Upper lobe of left lung (tissue), 6 donors: Measurements from ENCODE around the gene PVALB. TPM values are rescaled to one million over a fixed set of nuclear protein-coding genes. Genes with fewer than 3 reads are reported as not detected.

Source experiments
- ATAC-seq, 2 donors: fragments of 200-7000 bp; cut with Tn5 transposase; one replicate each; pipeline ENCODE4 v1.9.1; 2022; ENCODE audit warnings: mild to moderate bottlenecking in 2 of 2, moderate library complexity in 2 of 2; ENCODE audit not compliant: low FRiP score in 2 of 2
- DNase-seq, 2 donors: peaks; one replicate each; pipeline ENCODE4 v3.0.0-alpha.2; 2019 to 2020
- H3K27ac ChIP-seq, 4 donors: fragments of 200-600 bp; sonication (generic); one replicate each; pipeline ENCODE4 v1.5.1; 2016 to 2019
- H3K27me3 ChIP-seq, 4 donors: fragments of 200-600 bp; sonication (generic); one replicate each; pipeline ENCODE4 v1.5.1; 2017 to 2019
- H3K36me3 ChIP-seq, 4 donors: fragments of 200-600 bp; sonication (generic); one replicate each; pipeline ENCODE4 v1.5.1; 2016 to 2019
- H3K4me1 ChIP-seq, 4 donors: fragments of 200-600 bp; sonication (generic); one replicate each; pipeline ENCODE4 v1.5.1; 2018 to 2019
- H3K4me3 ChIP-seq, 4 donors: fragments of 200-600 bp; sonication (generic); one replicate each; pipeline ENCODE4 v1.5.1; 2017 to 2019; ENCODE audit warnings: mild to moderate bottlenecking in 2 of 4, moderate library complexity in 1 of 4
- H3K9me3 ChIP-seq, 4 donors: fragments of 200-600 bp; sonication (generic); one replicate each; pipeline ENCODE4 v1.5.1; 2018 to 2019
- EP300 ChIP-seq, 4 donors: sonication (generic); formaldehyde crosslinking; IDR thresholded peaks; one replicate each; pipeline ENCODE4 v1.5.1; 2017; ENCODE audit warnings: antibody characterized with exemption in 4 of 4, control low read depth in 2 of 4
- POLR2A ChIP-seq, 4 donors: fragments of 450-650 bp; IDR thresholded peaks; one replicate each; pipeline ENCODE4 v1.5.1; 2016 to 2017; ENCODE audit warnings: antibody characterized with exemption in 4 of 4, mild to moderate bottlenecking in 2 of 4
- POLR2AphosphoS5 ChIP-seq, 2 donors: sonication (generic); formaldehyde crosslinking; IDR thresholded peaks; one replicate each; pipeline ENCODE4 v1.5.1; 2017; ENCODE audit warnings: antibody characterized with exemption in 2 of 2
- WGBS, 2 donors: methylation state at CpG; one replicate each; pipeline ENCODE4 v1.1.5; 2017 to 2018; 5-methylcytosine and 5-hydroxymethylcytosine counted together
- total RNA-seq, 6 donors: library from RNA; depleted of rRNA in 4 of 6; stranded (reverse); fragments of >200 nt in 4 of 6; gene quantifications; one replicate each; pipeline versions ENCODE4 v1.1.0 to v1.2.1, GENCODE V29; 2016 to 2021
- TF ChIP-seq, protein P1 (sequence below), 6 experiments: fragments of 450-650 bp in 4 of 6; fragments of 200-600 bp in 2 of 6; sonication (generic) in 2 of 6; IDR thresholded peaks; one replicate each; pipeline ENCODE4 v1.5.1; 2016 to 2019; ENCODE audit warnings: antibody characterized with exemption in 6 of 6
- donor health status: DM: no; HTN: no; CAD: no; lungs with moderate emphysema.
- donor health status: DM: no; HTN: yes; CAD: no; lungs with severe emphysema.

PVALB gene
- total RNA-seq, 6 donors from 2014 or later = 1.5 to 3.3 (median 1.8) TPM; not detected in 3

DNA sequence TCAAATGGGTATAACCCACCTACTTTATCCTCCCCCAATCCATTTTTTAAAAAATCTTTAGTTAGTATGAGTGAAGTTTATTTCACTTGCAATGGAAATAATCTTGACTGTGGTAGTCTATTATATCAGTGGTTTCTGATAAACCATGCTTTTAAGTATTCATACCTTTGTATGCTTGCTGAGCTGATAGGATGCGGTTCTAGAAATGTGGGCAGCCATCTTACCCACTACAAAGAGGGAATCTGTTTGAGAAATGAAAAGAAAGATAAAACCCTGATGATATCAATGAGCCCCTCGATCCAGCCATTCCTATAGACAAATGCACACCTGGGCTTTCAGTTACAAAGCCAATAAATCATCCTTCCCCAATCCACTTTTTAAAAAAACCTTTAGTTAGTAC is 13.8 kb upstream of the PVALB start:
- H3K4me3 ChIP-seq = no peak overlapping the region
- peaks cover 0 to 7% (median 0%) of the 10 kb centered on the region in 4 donors for H3K4me1 ChIP-seq
- no peaks in the 10 kb centered on the region for H3K36me3 ChIP-seq
- ATAC-seq (no peak), DNase-seq (no peak)
- no peaks in the 10 kb centered on the region for H3K27me3 ChIP-seq
- WGBS, 2 donors = 86 to 87% methylated on average over 2 of the region's 2 CpGs
- TF ChIP-seq POLR2AphosphoS5 (IDR thresholded peaks at IDR 0.05) (no peak), POLR2A (IDR thresholded peaks at IDR 0.05) (no peak), EP300 (IDR thresholded peaks at IDR 0.05) (no peak)
- TF ChIP-seq, protein P1, sequence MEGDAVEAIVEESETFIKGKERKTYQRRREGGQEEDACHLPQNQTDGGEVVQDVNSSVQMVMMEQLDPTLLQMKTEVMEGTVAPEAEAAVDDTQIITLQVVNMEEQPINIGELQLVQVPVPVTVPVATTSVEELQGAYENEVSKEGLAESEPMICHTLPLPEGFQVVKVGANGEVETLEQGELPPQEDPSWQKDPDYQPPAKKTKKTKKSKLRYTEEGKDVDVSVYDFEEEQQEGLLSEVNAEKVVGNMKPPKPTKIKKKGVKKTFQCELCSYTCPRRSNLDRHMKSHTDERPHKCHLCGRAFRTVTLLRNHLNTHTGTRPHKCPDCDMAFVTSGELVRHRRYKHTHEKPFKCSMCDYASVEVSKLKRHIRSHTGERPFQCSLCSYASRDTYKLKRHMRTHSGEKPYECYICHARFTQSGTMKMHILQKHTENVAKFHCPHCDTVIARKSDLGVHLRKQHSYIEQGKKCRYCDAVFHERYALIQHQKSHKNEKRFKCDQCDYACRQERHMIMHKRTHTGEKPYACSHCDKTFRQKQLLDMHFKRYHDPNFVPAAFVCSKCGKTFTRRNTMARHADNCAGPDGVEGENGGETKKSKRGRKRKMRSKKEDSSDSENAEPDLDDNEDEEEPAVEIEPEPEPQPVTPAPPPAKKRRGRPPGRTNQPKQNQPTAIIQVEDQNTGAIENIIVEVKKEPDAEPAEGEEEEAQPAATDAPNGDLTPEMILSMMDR (IDR thresholded peaks at IDR 0.05) = no peak
- H3K9me3 ChIP-seq = no peaks in the 10 kb centered on the region
- no peak overlapping the region for H3K27ac ChIP-seq

DNA sequence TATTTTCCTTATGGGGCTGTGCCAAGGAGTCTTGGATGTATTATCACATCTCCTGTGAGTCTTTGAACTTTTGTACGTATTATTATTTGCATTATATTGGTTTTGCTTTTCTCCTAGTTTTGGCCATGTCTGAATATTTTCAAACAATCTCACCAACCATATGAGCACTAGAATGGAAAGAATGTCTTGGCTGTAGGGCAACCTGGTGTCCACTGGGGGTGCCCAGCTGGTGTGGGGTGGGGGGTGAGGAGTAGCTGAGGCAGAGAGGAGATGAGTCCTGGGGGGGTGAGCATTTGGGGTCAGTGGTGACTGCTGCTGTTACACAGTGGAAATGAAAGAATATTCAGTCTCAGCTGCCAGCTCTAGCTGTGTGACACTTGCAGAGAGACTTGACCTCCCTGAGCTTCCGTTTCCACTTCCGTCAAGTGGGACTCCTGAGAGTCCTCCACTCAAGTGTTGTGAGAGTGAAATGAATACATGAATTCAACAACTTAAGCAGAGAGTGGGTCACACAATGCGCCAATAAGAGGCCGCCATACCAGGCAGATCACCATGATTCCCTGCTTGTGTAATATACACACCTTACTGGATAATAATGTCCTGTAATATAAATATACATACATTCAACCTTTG is 12.7 kb upstream of the PVALB start:
- no peak for TF ChIP-seq POLR2A (IDR thresholded peaks at IDR 0.05)
- TF ChIP-seq POLR2AphosphoS5 (IDR thresholded peaks at IDR 0.05) = peak in 1 of 2 donors; percentile 19
- peak in 1 of 4 donors; percentile 64 for TF ChIP-seq EP300 (IDR thresholded peaks at IDR 0.05)
- TF ChIP-seq, protein P1 (IDR thresholded peaks at IDR 0.05) = no peak
- peak in 1 of 2 donors; percentile 74 for ATAC-seq
- Histone ChIP-seq H3K4me3 (no peak overlapping the region), H3K27me3 (no peaks in the 10 kb centered on the region), H3K4me1 (peaks cover 0 to 7% (median 0%) of the 10 kb centered on the region in 4 donors), H3K9me3 (no peaks in the 10 kb centered on the region), H3K36me3 (no peaks in the 10 kb centered on the region), H3K27ac (no peak overlapping the region)
- 41 to 68% methylated on average over 3 to 5 of the region's 5 CpGs for WGBS, 2 donors
- DNase-seq = peak in 1 of 2 donors; percentile 78

DNA sequence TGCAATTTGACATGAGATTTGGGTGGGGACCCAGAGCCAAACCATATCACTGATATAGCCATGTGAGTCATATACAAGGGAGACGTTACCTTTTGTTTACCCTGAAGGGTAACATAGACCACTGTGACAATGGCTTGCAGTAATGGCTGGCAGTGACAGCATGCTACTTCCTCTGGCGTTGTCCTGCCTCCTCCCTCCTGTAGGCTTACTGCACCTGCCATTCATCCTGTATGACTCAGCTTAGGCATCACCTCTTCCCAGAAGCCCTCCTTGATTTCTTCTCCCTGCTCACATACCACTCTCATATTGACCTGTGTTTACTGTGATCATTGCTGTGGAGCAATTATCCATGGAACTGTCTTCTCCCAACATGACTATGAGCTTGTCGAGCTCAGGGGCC is 12.0 kb upstream of the PVALB start:
- Histone ChIP-seq H3K36me3 (no peaks in the 10 kb centered on the region), H3K4me3 (no peak overlapping the region), H3K27ac (no peak overlapping the region), H3K4me1 (peaks cover 0 to 7% (median 0%) of the 10 kb centered on the region in 4 donors), H3K9me3 (no peaks in the 10 kb centered on the region), H3K27me3 (peaks cover 0 to 6% (median 0%) of the 10 kb centered on the region in 4 donors)
- whole genome bisulfite sequencing, 2 donors = 45 to 58% methylated on average over 2 to 3 of the region's 3 CpGs
- ATAC-seq (no peak), DNase-seq (no peak)
- TF ChIP-seq POLR2AphosphoS5 (IDR thresholded peaks at IDR 0.05) (no peak), EP300 (IDR thresholded peaks at IDR 0.05) (no peak), POLR2A (IDR thresholded peaks at IDR 0.05) (no peak)
- TF ChIP-seq, protein P1 (IDR thresholded peaks at IDR 0.05) = no peak

DNA sequence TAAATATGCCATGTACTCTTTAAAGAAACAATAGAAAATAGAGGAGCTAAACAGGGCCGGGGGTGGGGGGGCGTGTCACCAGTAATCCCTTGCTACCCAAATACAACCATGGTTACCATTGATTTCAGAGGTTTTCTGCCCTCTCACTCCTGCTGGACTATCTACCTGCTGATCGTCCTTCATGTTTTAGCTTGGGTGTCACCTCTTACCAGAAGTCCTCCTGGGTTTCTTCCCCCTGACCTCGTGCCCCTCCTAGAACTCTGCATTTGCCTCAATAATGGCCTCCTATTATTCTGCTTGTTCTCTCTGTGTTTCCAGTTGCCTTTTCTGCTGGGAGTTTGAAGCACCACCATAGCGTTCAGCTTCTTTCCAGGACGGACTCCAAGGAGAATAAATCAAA is 9.4 kb upstream of the PVALB start:
- no peak for ATAC-seq
- no peak for DNase-seq
- 76 to 81% methylated on average over 6 of the region's 6 CpGs for WGBS, 2 donors
- peaks cover 0 to 14% (median 1%) of the 10 kb centered on the region in 4 donors for H3K27me3 ChIP-seq
- TF ChIP-seq EP300 (IDR thresholded peaks at IDR 0.05) (no peak), POLR2AphosphoS5 (IDR thresholded peaks at IDR 0.05) (no peak), POLR2A (IDR thresholded peaks at IDR 0.05) (no peak)
- TF ChIP-seq, protein P1 (IDR thresholded peaks at IDR 0.05) = no peak
- no peaks in the 10 kb centered on the region for H3K36me3 ChIP-seq
- H3K4me1 ChIP-seq = peaks cover 0 to 7% (median 0%) of the 10 kb centered on the region in 4 donors
- no peak overlapping the region for H3K27ac ChIP-seq
- H3K4me3 ChIP-seq = no peak overlapping the region
- no peaks in the 10 kb centered on the region for H3K9me3 ChIP-seq

DNA sequence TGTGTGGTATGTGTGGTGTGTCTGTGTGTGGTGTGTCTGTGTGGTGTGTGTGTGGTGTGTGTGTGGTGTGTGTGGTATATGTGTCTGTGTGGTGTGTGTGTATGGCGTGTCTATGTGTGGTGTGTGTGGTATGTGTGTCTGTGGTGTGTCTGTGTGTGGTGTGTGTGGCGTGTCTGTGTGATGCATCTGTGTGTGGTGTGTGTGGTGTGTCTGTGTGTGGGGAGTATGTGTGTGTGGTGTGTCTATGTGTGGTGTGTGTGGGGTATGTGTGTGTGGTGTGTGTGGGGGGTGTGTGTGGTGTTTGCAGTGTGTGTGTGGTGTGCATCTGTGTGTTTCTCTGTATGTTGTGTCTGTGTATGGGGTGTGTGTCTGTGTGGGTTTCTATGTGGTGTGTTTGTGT is 7.8 kb upstream of the PVALB start:
- H3K4me1 ChIP-seq = peaks cover 0 to 7% (median 0%) of the 10 kb centered on the region in 4 donors
- no peaks in the 10 kb centered on the region for H3K9me3 ChIP-seq
- H3K27me3 ChIP-seq = peaks cover 0 to 14% (median 2%) of the 10 kb centered on the region in 4 donors
- no peak overlapping the region for H3K27ac ChIP-seq
- H3K4me3 ChIP-seq = no peak overlapping the region
- no peak for TF ChIP-seq EP300 (IDR thresholded peaks at IDR 0.05)
- no peak for TF ChIP-seq POLR2AphosphoS5 (IDR thresholded peaks at IDR 0.05)
- TF ChIP-seq, protein P1 (IDR thresholded peaks at IDR 0.05) = no peak
- no peak for TF ChIP-seq POLR2A (IDR thresholded peaks at IDR 0.05)
- DNase-seq (no peak), ATAC-seq (peak in 1 of 2 donors; percentile 15)
- H3K36me3 ChIP-seq = no peaks in the 10 kb centered on the region
- WGBS, 2 donors = 85 to 89% methylated on average over 2 of the region's 2 CpGs
